Measurements from ENCODE around the gene ATG16L1. TPM values are rescaled to one million over a fixed set of nuclear protein-coding genes. Genes with fewer than 3 reads are reported as not detected.

The ATG16L1 gene
- total and polyA plus RNA-seq, 8 donors, result 7.6 to 71.9 (median 10.9) TPM

GRCh38 chr2:233311241-233311926 is 59.9 kb downstream of the ATG16L1 start:
- WGBS, 5 donors, result 87 to 93% (median 91%) methylated on average over 8 to 11 of the region's 11 CpGs
- TF ChIP-seq POLR2A (IDR thresholded peaks at IDR 0.05) (no peak), CTCF (IDR thresholded peaks at IDR 0.05) (no peak), EP300 (IDR thresholded peaks at IDR 0.05) (no peak), POLR2AphosphoS5 (IDR thresholded peaks at IDR 0.05) (no peak)

GRCh38 chr2:233312874-233313273 is 61.4 kb downstream of the ATG16L1 start:
- no peaks in the 10 kb centered on the region for H3K36me3 ChIP-seq
- 61 to 81% (median 73%) methylated on average over 8 of the region's 8 CpGs for WGBS, 5 donors
- intact Hi-C loops (cut with DNase I; ENCODE audit: low total_unique reads), result no loop called here

More at GRCh38 chr2:233311241-233311926, 59.9 kb downstream of the ATG16L1 start:
- Histone ChIP-seq H3K4me3 (no peak overlapping the region), H3K9me3 (no peaks in the 10 kb centered on the region), H3K27ac (no peak overlapping the region), H3K4me1 (no peaks in the 10 kb centered on the region), H3K36me3 (no peaks in the 10 kb centered on the region), H3K27me3 (no peaks in the 10 kb centered on the region)
- intact Hi-C loops (cut with DNase I; ENCODE audit: low total_unique reads), result no loop called here
- DNase-seq, result no peak

GRCh38 chr2:233314180-233314925 is 62.9 kb downstream of the ATG16L1 start:
- intact Hi-C loops (cut with DNase I; ENCODE audit: low total_unique reads), result no loop called here
- Histone ChIP-seq H3K4me1 (no peaks in the 10 kb centered on the region), H3K9me3 (no peaks in the 10 kb centered on the region), H3K27me3 (no peaks in the 10 kb centered on the region), H3K4me3 (no peak overlapping the region), H3K27ac (no peak overlapping the region), H3K36me3 (no peaks in the 10 kb centered on the region)
- 91 to 92% (median 92%) methylated on average over 17 to 20 of the region's 20 CpGs for WGBS, 5 donors
- DNase-seq, result no peak
- TF ChIP-seq EP300 (IDR thresholded peaks at IDR 0.05) (no peak), CTCF (IDR thresholded peaks at IDR 0.05) (no peak), POLR2A (IDR thresholded peaks at IDR 0.05) (no peak), POLR2AphosphoS5 (IDR thresholded peaks at IDR 0.05) (no peak)

More at GRCh38 chr2:233312874-233313273, 61.4 kb downstream of the ATG16L1 start:
- H3K9me3 ChIP-seq, result no peaks in the 10 kb centered on the region
- DNase-seq, result no peak
- no peaks in the 10 kb centered on the region for H3K4me1 ChIP-seq
- no peaks in the 10 kb centered on the region for H3K27me3 ChIP-seq
- H3K27ac ChIP-seq, result no peak overlapping the region
- no peak overlapping the region for H3K4me3 ChIP-seq
- no peak for TF ChIP-seq CTCF (IDR thresholded peaks at IDR 0.05)
- TF ChIP-seq POLR2AphosphoS5 (IDR thresholded peaks at IDR 0.05), result no peak
- TF ChIP-seq EP300 (IDR thresholded peaks at IDR 0.05), result no peak
- no peak for TF ChIP-seq POLR2A (IDR thresholded peaks at IDR 0.05)

- H3K36me3 ChIP-seq, result no peaks in the 10 kb centered on the region
- intact Hi-C loops (cut with DNase I; ENCODE audit: low total_unique reads), result no loop called here
These were observed 65.9 kb downstream of the ATG16L1 start for GRCh38 chr2:233317196-233317943.

More at GRCh38 chr2:233317196-233317943, 65.9 kb downstream of the ATG16L1 start:
- H3K27me3 ChIP-seq, result no peaks in the 10 kb centered on the region
- H3K4me1 ChIP-seq, result no peaks in the 10 kb centered on the region
- 78 to 86% (median 83%) methylated on average over 7 of the region's 7 CpGs for WGBS, 5 donors
- TF ChIP-seq CTCF (IDR thresholded peaks at IDR 0.05), result no peak
- no peak for TF ChIP-seq POLR2AphosphoS5 (IDR thresholded peaks at IDR 0.05)
- TF ChIP-seq POLR2A (IDR thresholded peaks at IDR 0.05), result no peak
- no peak for TF ChIP-seq EP300 (IDR thresholded peaks at IDR 0.05)
- no peak for DNase-seq
- no peaks in the 10 kb centered on the region for H3K9me3 ChIP-seq
- H3K27ac ChIP-seq, result no peak overlapping the region
- H3K4me3 ChIP-seq, result no peak overlapping the region
